Hematopoietic multipotent progenitor cell treated with erythropoietin and hydrocortisone succinate and interleukin-3 and kit ligand, for 4 days (in vitro differentiated cells): ENCODE results near the gene SLC2A13.

Source experiments
- DNase-seq: peaks from one replicate; pipeline ENCODE4 v3.0.0-alpha.2; 2015

The SLC2A13 gene

DNA sequence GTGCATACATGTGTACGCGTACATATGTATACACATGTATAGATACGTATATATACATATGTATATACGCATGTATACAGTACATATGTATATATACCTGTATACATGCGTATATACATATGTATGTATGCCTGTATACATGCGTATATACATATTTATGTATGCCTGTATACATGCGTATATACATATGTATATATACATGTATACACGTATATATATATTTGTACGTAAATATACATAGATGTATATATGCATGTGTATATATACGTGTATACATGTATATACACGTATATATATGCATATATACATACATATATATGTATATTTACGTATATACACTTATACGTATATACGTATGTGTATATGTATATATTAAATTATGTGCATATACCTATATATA lies 392.3 kb downstream of the SLC2A13 start:
- DNase-seq, result no peak

DNA sequence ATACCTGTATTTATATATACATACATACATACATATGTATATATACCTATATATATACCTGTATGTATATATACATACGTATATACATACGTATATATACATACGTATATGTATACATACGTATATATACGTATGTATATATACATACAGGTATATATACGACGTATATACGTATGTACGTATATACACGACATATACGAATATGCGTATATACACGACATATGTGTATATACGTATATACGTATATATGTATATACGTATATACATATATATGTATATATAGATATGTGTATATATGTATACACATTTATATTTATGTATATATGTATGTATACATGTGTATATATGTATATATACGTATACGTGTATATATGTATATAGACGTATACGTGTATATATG lies 393.5 kb downstream of the SLC2A13 start:
- no peak for DNase-seq
